Stimulated activated CD4-positive, alpha-beta T cell treated with anti-CD3 and anti-CD28 coated beads, Interleukin-15, amount 100 ng/mL, for 48 hours (primary cell): Measurements from ENCODE around the gene LARGE1.

Experiments used
- DNase-seq, 2 donors: peaks; one replicate each; pipeline ENCODE4 v3.0.0-alpha.2; 2020; ENCODE audit warnings: low read depth in 2 of 2

Gene LARGE1

DNA sequence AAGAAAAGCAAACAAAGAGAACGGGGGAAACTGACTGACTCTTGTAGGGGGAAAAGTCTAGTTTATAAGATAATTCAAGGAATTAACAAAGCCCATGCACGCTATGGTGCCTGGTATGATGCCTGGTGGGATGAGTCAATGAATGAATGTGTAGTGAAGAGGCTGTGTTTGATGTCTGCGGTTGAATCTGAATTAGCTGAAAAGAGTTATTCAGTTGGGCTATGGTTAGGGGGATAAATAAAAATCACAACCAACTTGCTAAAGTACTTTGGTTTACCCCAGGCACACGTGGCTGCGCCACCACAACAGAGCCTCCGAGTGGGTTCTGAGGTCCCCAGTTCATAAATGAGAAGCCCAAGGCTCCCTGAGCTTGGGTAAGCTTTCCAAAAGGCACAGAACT lies 492.8 kb downstream of the LARGE1 start:
- DNase-seq: no peak

DNA sequence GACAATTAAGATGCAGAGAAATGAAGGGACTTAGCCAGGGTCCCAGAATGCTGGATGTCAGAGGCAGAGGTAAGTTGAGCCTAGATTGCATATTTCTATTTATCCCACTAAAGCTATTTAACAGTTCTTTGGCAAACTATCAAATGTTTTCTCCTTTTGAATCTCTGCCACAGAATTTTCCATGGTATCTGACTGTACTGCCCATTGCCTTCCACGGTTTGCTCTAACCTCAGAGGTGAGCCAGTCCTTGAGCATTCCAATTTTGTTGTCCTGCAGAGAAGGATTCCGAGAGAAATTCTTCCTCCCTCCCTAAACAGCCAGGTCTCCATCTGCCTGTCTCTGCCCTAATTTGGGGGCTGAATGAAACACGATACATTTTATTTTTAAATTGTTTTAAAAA lies 493.8 kb downstream of the LARGE1 start:
- DNase-seq: no peak

DNA sequence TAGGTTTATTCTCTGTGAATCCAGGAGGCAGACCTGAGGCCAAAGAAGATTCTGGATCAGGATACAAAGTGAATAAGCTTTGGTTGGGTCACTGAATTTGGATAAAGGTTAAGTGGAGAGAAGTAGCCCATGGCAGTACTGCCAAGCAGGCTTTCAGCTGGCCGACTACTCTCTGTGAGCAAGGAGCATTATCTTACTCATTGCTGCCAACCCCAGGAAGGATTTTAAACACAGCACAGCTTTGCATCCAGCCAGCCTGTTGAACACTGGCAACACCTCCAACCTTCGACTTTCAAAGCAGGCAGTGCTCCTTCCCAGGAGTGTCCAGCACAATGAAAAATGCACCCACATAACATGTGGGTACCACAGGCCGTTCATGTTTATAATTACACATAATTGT lies 498.4 kb downstream of the LARGE1 start:
- DNase-seq: no peak

- DNase-seq: no peak
Observed at GRCh38 chr22:33418484-33418883, 501.8 kb downstream of the LARGE1 start.

- DNase-seq: no peak
Observed at GRCh38 chr22:33415401-33415800, 504.9 kb downstream of the LARGE1 start.

DNA sequence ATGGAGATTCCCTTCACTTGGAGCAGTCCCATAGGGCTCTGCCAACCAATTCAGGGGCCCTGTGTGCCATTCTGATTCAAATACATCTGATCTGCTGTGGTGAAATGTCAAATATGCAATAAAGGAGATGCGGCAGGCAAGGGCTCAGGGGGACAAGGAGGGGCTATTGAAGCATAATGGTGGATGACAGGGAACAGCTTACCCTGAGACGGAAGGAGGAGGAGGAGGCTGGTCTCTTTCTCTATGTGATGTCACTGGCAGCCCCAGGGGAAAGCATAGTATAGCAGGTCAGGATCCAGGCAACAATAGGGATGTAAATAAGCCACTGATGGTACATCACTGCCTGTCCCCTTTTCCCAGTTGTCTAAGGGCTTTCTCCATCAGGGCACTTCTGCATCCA lies 511.2 kb downstream of the LARGE1 start:
- DNase-seq: no peak

- DNase-seq: no peak
Observed at GRCh38 chr22:33405194-33405593, 515.1 kb downstream of the LARGE1 start.

DNA sequence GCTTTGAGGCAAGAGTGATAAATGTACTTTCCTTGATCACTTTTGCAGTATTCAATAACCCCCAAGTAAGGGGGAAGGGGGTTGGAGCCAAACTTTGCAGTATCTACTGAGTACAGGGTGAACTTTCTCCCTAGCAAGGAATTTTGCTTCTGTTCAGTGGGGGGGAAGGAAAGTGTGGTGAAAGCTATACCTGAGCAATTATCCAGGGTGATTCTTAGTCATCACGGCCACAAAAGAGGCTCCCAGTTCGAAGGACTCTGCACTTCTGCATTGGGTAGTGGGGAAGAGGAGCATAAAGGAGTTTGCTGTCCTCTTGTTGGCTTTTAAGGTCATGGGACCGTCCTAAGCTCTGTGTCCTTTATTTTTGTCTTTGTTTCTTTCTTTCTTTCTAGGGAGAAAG lies 515.6 kb downstream of the LARGE1 start:
- DNase-seq: no peak

- DNase-seq: no peak
Observed at GRCh38 chr22:33402325-33402724, 518.0 kb downstream of the LARGE1 start.

DNA sequence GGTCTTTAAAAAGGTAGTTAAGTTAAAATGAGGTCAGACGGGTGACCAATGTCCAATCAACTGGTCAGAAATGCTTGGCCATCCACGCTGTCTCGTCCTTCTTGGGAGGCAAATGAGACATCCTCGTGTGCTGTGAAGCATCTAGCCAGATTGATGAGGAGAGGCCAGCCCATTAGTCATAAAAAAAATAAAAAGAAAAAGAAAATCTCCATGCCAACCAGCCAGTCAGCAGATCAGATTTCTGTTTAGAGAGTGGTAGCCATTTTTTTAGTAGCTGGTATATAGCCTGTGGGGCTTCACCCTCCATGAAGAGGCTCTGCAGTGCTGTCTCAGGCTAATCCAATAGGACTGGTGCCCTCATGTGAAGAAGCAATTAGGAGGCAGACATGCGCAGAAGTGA lies 519.0 kb downstream of the LARGE1 start:
- no peak for DNase-seq

- DNase-seq: no peak
Observed at GRCh38 chr22:33400891-33401290, 519.4 kb downstream of the LARGE1 start.

DNA sequence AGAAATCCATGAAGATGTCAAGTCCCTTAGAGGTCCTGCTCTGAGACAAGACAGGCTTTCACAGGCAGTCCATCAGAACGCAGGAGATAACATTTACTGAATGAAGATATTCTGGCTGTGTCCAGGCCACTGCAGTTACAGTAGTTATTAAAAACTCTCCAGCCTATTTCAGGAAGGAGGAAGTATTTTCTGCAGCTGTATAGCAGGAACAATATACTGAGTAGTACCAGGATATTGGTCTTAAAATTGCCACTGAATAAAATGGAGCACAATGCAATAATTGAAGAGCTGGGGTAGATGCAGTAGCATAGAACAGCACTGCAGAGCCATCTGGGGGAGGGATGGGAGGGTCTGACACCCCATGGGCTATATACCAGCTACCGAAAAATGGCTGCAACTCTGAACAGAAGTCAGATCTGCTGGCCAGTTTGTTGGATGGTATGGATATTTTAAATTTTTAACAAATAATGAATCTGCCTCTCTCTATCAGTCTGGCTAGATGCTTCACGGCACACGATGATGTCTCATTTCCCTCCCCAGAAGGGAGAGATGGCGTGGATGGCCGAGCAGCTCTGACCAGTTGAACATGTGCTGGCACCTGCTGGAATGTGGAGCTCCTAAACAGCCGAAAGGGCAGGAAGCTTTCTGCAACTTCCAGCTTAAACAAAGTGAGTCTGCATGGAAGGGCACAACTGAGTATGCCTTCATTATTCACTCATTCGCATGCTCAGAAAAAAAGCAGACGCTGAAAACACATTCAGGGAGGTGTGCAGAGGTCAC lies 520.0 kb downstream of the LARGE1 start:
- DNase-seq: no peak

DNA sequence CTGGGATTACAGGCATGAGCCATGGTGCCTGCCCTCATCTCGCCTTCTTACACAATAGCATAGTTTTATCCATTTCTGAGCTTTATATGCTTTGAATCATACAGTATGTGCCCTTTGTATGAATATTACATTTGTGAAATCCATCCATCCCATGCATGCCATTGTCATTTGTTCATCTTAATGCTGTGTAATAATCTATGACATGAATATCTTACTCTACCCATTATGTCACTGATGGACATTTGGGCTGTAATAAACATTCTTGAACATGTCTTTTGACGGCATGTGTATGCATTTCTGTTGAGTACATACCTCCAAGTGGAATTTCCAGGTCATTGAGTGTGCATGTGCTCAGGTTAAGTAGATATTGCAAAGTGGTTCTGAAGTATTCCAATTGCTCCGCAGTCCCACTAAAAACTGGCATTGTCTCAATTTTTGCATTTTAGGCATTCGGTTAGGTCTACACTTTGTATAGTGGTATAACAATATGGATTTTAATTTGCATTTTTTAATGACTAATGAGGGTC lies 522.8 kb downstream of the LARGE1 start:
- no peak for DNase-seq

DNA sequence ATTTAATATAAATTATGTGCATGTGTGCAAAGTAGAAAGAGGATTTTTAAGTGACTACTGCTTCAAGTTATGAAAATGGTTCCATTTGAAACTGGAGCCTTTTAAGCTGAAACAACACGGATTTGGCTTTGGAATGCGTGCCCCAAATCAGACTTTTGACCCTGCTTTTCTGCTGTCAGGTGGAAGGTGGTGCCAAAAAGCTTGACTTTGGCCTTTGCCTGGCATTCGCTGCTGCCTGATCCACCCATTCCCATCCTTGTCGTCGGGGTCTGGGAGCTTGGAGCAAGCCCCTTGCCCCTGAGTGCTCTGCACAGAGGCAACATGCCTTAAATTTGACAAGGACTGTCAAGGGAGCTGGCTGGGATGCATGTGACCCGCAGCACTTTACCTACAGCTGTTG lies 526.8 kb downstream of the LARGE1 start:
- DNase-seq: no peak

DNA sequence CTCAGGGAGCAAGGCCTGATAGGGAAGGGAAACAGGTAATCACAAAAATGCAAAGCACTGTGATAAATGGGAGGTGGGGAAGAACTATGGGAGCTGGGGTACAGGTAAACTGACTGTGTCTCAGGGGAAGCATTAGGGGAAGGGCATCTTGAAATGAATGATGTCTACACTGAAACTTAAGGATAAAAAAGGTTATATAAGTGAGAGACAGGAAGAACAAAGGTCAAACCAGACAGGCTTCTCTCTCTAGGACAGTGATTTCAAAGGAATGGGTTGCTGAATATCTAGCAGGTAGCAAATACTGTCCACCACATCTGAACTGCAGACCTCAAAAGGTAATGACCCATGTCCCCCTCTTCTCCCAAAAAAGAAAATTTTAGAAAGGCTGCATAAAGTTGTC lies 529.0 kb downstream of the LARGE1 start:
- DNase-seq: no peak

DNA sequence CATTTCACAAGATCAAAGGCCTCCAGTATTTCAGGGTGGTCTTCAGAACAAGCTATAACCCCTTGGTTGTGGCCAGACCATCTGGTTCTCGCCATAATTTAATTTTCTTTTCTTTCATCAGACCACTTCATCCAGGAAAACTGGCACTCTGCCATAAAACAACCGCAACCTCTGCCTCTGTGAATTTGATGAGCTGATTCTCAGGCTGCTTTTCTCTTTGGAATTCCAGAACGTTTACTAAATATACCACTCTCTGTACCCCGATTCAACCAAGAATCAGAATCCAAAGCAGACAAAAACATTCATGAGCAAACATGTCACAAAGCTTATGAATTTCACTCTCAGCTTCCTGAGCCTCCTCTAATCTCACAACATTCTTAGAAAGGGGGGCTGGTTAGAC lies 530.3 kb downstream of the LARGE1 start:
- no peak for DNase-seq

DNA sequence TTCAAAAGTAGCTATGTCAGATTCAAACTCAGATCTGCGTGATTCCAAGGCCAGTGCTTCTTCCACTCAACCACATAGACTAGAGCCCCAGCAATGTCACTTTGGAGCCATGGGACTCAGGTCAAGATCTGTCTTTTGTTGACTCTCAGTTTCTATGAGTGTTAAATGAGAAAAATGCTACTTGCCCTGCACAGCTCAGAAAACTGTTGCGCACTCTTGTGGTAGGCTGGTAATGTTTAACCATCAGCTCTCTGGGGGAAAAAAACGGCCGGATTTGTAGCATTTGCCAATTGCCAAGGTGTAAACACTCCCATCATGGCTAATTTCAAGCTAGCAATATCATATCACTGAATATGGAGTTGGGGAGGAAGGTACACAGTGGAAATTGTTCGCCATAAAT lies 534.0 kb downstream of the LARGE1 start:
- no peak for DNase-seq

DNA sequence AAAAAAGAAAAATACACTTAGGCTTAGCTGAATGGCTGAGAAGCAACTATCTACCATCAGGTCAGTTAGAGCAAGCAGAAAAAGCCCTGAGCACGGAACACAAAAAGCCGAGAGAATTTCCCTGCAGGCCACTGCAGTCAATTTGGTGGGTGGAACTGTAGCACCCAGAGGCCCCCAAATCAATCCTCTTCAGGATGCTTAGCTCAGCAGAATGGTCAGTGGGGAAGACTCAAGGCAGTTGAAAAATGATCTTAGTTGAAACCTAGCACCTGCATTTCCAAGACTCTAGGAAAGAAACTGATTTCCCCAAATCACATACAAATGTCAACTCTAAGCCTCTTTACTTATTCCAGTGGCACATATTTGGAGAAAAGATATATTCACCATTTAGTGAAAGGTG lies 534.7 kb downstream of the LARGE1 start:
- DNase-seq: no peak

- no peak for DNase-seq
Observed at GRCh38 chr22:33382436-33382835, 537.8 kb downstream of the LARGE1 start.

DNA sequence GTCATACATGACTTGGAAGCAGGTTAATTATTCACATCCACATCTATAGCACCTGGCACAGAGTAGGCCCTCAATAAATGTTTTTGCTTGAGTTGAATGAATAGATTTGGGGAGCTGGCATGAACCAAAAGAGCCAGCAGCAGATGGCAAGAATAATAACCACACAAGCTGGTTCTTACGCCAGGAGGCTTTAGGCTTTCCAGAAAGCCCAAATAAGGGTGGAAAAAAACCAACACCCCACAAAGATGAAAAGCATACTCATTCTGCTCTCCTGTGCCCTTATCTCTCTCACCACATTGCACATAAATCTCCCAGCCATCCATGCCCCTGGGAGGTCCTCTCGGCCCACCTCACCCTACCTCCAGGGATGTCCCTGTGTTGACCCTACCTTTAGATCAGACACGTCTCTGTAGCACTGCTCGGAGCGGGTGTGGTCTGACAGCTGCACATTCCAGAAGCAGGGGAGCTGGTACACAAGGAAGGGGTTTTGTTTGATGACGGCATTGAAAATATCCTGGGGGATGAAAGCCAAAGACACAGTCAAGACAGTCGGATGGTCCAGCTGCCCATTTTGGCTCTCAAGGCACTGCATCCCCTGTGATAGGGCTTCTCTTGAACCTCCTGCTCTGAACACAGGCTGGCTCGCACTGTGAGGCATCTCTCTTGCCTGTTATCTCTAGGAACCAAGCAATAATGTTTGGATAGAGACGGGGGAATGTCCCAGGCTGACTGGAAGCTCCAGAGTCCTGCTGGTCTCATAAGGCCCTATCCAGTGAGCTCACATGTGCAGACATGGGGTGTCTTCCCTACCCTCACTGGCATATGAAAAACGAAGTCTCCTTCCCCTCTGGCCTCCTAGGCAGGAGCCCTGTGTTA lies 538.5 kb downstream of the LARGE1 start:
- DNase-seq: no peak

DNA sequence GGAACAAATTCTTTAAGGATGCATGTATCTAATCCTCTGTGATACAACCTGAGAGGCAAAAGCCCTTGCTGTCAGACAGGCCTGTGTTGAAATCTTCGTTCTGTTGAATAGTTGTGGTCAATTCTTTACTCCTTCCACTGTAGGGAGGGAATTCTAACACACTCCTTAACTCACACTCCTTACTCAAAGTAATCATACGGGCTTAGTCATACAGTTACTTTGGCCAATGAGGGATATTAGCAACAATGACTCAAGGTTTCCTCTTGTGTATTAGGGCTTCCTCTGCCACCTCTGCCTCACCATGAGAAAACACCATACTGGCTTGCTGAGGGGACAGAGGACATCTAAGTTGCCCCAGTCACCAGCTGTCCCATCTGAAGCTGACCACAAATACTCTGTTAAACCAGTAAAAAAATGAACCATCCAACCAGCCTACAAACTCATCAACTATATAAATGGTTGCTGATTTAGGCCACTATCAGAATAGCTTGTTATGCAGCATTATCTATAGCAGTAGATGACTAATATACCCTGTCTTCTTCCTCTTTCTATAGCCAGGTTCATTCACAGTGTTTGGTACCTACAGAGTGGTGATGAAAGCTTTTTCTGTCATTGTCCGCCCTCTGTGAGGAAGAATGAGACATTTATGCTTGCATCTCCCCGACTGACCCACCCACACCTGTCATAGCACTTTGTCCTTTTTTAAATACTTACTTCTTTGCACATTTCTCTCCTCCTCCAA lies 539.3 kb downstream of the LARGE1 start:
- DNase-seq: no peak

- DNase-seq: no peak
Observed at GRCh38 chr22:33379836-33380235, 540.4 kb downstream of the LARGE1 start.
